SKM-1 treated with dmso at 0.1 percent for 144 hours (cell line): ENCODE results near the gene C11orf91.

Source experiments
- DNase-seq: peaks from one replicate; lab custom pipeline; 2025; ENCODE audit not compliant: unreplicated experiment; lab: John Stamatoyannopoulos, UW

The C11orf91 gene

GRCh38 chr11:33651990-33652389 lies 48.6 kb downstream of the C11orf91 start:
- DNase-seq = no peak

- DNase-seq = no peak
Measured at GRCh38 chr11:33651555-33651954, 49.1 kb downstream of the C11orf91 start.

DNA sequence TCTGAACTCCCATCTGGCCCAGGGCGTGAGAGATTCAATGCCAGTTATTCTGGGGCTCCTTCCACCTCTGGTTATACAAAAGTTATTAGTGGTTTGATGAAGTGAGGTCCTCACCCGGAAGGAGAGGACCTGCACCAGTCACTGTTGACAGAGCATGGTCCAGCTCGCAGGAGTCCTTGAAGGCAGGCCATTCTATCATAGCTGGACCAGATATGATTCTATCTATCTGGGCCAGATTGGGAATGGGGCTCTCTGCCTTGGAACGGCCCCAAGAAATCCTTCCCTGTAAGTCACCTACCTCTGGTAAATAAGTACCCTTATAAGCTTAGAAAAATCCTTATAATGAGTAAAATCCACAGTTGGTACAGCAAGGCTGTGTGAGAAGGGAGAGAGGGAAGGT lies 50.7 kb downstream of the C11orf91 start:
- no peak for DNase-seq
